ENCODE data around the gene THADA.
A peak's percentile ranks its signal among the peaks of the same experiment; 100 is the strongest.

DNA sequence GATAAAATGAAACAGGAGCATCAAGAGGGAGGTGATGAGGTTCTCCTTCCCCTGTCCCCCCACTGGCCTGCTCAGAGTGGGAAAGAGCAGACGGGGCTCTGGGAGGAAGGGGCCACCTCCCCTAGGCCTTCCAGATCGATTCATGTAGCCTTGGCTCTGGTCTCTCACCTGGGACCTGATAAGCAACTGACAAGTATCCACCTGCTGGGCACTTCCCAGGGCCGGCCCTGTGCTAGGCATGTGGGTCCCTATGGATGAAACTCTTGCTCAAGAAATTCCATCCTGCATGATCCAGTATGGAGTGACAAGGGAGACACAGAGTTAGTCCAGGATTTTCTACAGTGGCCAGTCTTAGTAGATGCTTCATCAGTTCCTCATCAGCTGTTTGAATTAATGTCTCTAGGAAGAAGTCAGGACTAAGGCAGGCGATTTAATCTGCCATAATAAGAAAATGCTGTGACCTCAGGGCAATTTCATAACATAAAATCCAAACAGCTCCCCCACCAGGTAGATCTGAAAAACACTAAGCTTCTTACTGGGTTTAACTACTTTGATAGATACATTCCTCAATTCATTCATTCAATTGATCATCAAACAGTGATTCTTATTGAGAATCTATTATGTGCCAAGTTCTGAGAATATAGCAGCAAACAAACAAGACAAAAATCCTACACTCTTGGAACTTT lies 324.8 kb downstream of the THADA start:
- TF ChIP-seq CTCF (IDR thresholded peaks at IDR 0.05; ENCODE audit: low read depth, low read length, poor library complexity, severe bottlenecking) (peak; percentile 23), EZH2phosphoT487 (IDR thresholded peaks at IDR 0.05; ENCODE audit: borderline replicate concordance, low read length) (no peak)

Measured in DOHH2 (cell line).